K562 (cell line): Measurements from ENCODE around the gene FBXW7. TPM values are rescaled to one million over a fixed set of nuclear protein-coding genes. Genes with fewer than 3 reads are reported as not detected.

Experiments used
- BCL6 ChIP-seq: fragments of 250-450 bp; sonication (Bioruptor Pico); IDR thresholded peaks from 2 replicates; pipeline ENCODE4 v1.4.0; 2020
- FOXM1 ChIP-seq, 2 experiments: fragments of 450-650 bp in 1 of 2; sonication (generic) in 1 of 2; formaldehyde crosslinking in 1 of 2; IDR thresholded peaks; 2 replicates each; pipeline versions ENCODE4 v1.6.1 to v1.9.0; 2017 to 2022; ENCODE audit warnings: low read depth in 2 of 2, mild to moderate bottlenecking in 2 of 2, missing genetic modification reagents in 1 of 2, moderate library complexity in 1 of 2
- HDAC1 ChIP-seq, 2 experiments: fragments of 450-650 bp; IDR thresholded peaks; 2 replicates each; pipeline ENCODE4 v1.6.1; 2016 to 2017; ENCODE audit warnings: inconsistent platforms in 1 of 2, mild to moderate bottlenecking in 1 of 2, moderate library complexity in 1 of 2
- HLTF ChIP-seq: fragments of 450-650 bp; IDR thresholded peaks from 2 replicates; pipeline ENCODE4 v1.6.1; 2016
- HMG20A ChIP-seq: fragments of 450-650 bp; formaldehyde crosslinking; conservative IDR thresholded peaks from 2 replicates; pipeline ENCODE4 v1.4.0; 2020; ENCODE audit warnings: mild to moderate bottlenecking, mixed read lengths
- HNRNPL ChIP-seq: fragments of 200-400 bp; formaldehyde crosslinking; IDR thresholded peaks from 2 replicates; pipeline ENCODE4 v1.6.1; 2017; ENCODE audit warnings: low read depth, mild to moderate bottlenecking, low read length
- KLF16 ChIP-seq: IDR thresholded peaks from 2 replicates; pipeline ENCODE4 v1.6.1; 2016; ENCODE audit warnings: antibody characterized with exemption
- MEF2D ChIP-seq: conservative IDR thresholded peaks from 2 replicates; pipeline ENCODE4 v1.6.1; 2016; ENCODE audit warnings: low read depth, missing genetic modification characterization, missing compliant biosample characterization
- MTF1 ChIP-seq: fragments of 250-450 bp; sonication (Bioruptor Pico); IDR thresholded peaks from 2 replicates; pipeline ENCODE4 v1.9.0; 2021; ENCODE audit warnings: moderate library complexity, mild to moderate bottlenecking, inconsistent platforms, borderline replicate concordance
- NFIC ChIP-seq: fragments of 450-650 bp; IDR thresholded peaks from 2 replicates; pipeline ENCODE4 v1.6.1; 2017; ENCODE audit warnings: mild to moderate bottlenecking, inconsistent platforms
- OTX1 ChIP-seq: fragments of 450-650 bp; formaldehyde crosslinking; IDR thresholded peaks from 2 replicates; pipeline ENCODE4 v1.4.0; 2022; ENCODE audit warnings: mild to moderate bottlenecking
- RCOR1 ChIP-seq, 2 experiments: IDR thresholded peaks; 2 replicates each; pipeline ENCODE4 v1.6.1; 2012; ENCODE audit warnings: low read depth in 2 of 2, low read length in 2 of 2, borderline replicate concordance in 1 of 2, improper control_type of control experiment in 1 of 2
- SIRT6 ChIP-seq: IDR thresholded peaks from one replicate; pipeline ENCODE4 v1.6.1; 2012; ENCODE audit warnings: low read depth, mild to moderate bottlenecking, control low read depth, inconsistent platforms, low read length, moderate library complexity
- STAT5A ChIP-seq: IDR thresholded peaks from 2 replicates; pipeline ENCODE4 v1.6.1; 2012; ENCODE audit warnings: low read length, inconsistent platforms, borderline replicate concordance
- TCF3 ChIP-seq: sonication (generic); formaldehyde crosslinking; IDR thresholded peaks from 2 replicates; pipeline ENCODE4 v1.4.0; 2020; ENCODE audit warnings: mild to moderate bottlenecking, missing genetic modification reagents
- TOE1 ChIP-seq, 2 experiments: fragments of 450-650 bp in 1 of 2; sonication (generic) in 1 of 2; formaldehyde crosslinking in 1 of 2; IDR thresholded peaks; 2 replicates each; pipeline versions ENCODE4 v1.7.1 to v1.8.0; 2016 to 2022; ENCODE audit warnings: borderline replicate concordance in 2 of 2, mild to moderate bottlenecking in 2 of 2, antibody characterized with exemption in 1 of 2, inconsistent platforms in 1 of 2, low read depth in 1 of 2, missing genetic modification reagents in 1 of 2, moderate library complexity in 1 of 2
- ZFP1 ChIP-seq: fragments of 450-650 bp; formaldehyde crosslinking; IDR thresholded peaks from 2 replicates; pipeline ENCODE4 v1.4.0; 2020; ENCODE audit warnings: mild to moderate bottlenecking, mixed read lengths
- ZNF23 ChIP-seq: fragments of 250-450 bp; sonication (Bioruptor Pico); IDR thresholded peaks from 2 replicates; pipeline ENCODE4 v1.4.0; 2020; ENCODE audit warnings: mild to moderate bottlenecking
- ZNF253 ChIP-seq: fragments of 250-450 bp; sonication (Bioruptor Pico); conservative IDR thresholded peaks from 2 replicates; pipeline ENCODE4 v1.6.1; 2021; ENCODE audit warnings: mild to moderate bottlenecking
- ZSCAN29 ChIP-seq: fragments of 450-650 bp; IDR thresholded peaks from 2 replicates; pipeline ENCODE4 v1.6.1; 2017
- polyA plus RNA-seq, 8 experiments: library from polyadenylated mRNA; depleted of rRNA in 4 of 8; stranded (reverse) in 5 of 8; unstranded in 3 of 8; fragments of >200 nt; fragmentation: Nextera tagmentation in 2 of 8; fragmentation: Illumina TruSeq in 1 of 8; extraction: Ambion mirVana in 2 of 8; extraction: Trizol in 1 of 8; gene quantifications; 2 replicates each; pipeline versions ENCODE4 v1.2.1 to v1.2.3, GENCODE V29; 2011 to 2014; ENCODE audit warnings: inconsistent platforms in 1 of 8, missing spikeins in 1 of 8
- total RNA-seq, 7 experiments: library from RNA; depleted of rRNA in 6 of 7; stranded (reverse); fragments of >200 nt in 6 of 7; fragmentation: Illumina TruSeq in 2 of 7; extraction: Trizol in 2 of 7; gene quantifications; 2 replicates each; pipeline versions ENCODE4 v1.2.1 to v1.2.3, GENCODE V29; 2011 to 2021; ENCODE audit warnings: low replicate concordance in 1 of 7
- TF ChIP-seq, protein P1 (sequence below): fragments of 250-450 bp; sonication (Bioruptor Pico); IDR thresholded peaks from 2 replicates; pipeline ENCODE4 v1.5.0; 2021
- TF ChIP-seq, protein P2 (sequence below), 2 experiments: fragments of 450-650 bp in 1 of 2; sonication (generic) in 1 of 2; formaldehyde crosslinking in 1 of 2; IDR thresholded peaks in 1 of 2; conservative IDR thresholded peaks in 1 of 2; 2 replicates each; pipeline versions ENCODE4 v1.6.1 to v1.8.1; 2016 to 2023; ENCODE audit warnings: mild to moderate bottlenecking in 2 of 2, moderate library complexity in 2 of 2, inconsistent platforms in 1 of 2, missing genetic modification reagents in 1 of 2
- TF ChIP-seq, protein P3 (sequence below): sonication (generic); formaldehyde crosslinking; IDR thresholded peaks from 2 replicates; pipeline ENCODE4 v1.4.0; 2020; ENCODE audit warnings: mild to moderate bottlenecking, missing genetic modification reagents
- TF ChIP-seq, protein P4 (sequence below): fragments of 250-450 bp; sonication (Bioruptor Pico); IDR thresholded peaks from 2 replicates; pipeline ENCODE4 v1.5.1; 2021; ENCODE audit warnings: mild to moderate bottlenecking

FBXW7 gene
- total and polyA plus RNA-seq, 9 of the 15 experiments (the other 6 are each of a cell fraction or from before 2014, with no cell fraction given): 6.8 to 44.2 (median 16.4) TPM

DNA sequence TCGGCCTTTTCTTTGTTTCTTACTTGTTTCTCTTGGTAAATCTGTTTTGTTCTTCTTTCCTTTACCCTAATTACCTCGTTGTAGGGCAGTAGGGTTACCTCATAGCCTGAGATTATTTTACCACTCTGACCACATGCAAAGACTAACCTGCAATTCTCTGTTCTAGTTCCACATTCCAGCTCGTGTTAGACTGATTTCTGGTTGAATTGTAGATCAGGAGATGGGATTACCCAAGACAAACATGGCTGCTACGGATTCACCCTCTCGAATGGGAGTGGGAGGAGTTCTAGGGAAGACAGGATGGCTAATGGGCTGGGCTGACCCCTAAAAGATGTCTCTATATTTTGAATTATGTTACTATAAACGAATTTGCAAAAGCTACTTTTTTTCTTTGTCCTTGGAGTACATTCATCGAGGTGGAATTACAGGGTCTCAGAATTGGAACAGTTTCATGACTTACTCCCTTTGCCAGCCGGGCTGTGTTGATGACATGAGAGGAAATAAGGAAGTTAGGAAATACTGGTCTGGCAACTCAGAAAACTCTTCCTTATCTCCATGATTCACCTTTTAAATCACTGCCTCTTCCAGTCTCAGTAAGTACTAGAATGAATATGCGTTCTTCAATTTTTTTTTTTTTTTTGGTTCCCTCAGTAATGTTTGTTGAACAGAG is 36.7 kb upstream of the FBXW7 start (continued):
- TF ChIP-seq, protein P1, sequence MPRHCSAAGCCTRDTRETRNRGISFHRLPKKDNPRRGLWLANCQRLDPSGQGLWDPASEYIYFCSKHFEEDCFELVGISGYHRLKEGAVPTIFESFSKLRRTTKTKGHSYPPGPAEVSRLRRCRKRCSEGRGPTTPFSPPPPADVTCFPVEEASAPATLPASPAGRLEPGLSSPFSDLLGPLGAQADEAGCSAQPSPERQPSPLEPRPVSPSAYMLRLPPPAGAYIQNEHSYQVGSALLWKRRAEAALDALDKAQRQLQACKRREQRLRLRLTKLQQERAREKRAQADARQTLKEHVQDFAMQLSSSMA (CRISPR knock-in tag): no peak
- TF ChIP-seq FOXM1 (IDR thresholded peaks at IDR 0.05; ENCODE audit: low read depth): peak; percentile 64; the same call in 1 of the 2 replicates
- no peak for TF ChIP-seq FOXM1 (CRISPR knock-in tag; IDR thresholded peaks at IDR 0.05; ENCODE audit: low read depth)
- TF ChIP-seq SIRT6: no peak
- TF ChIP-seq HLTF: no peak
- TF ChIP-seq ZNF23 (CRISPR knock-in tag): no peak
- TF ChIP-seq BCL6 (CRISPR knock-in tag): no peak
- peak in 1 of 2 experiments; percentile 96; a peak in 2 of 4 replicates for TF ChIP-seq HDAC1 (IDR thresholded peaks at IDR 0.05)
- TF ChIP-seq HNRNPL: no peak
- TF ChIP-seq, protein P2, sequence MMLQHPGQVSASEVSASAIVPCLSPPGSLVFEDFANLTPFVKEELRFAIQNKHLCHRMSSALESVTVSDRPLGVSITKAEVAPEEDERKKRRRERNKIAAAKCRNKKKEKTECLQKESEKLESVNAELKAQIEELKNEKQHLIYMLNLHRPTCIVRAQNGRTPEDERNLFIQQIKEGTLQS (IDR thresholded peaks at IDR 0.05): peak; percentile 73; the same call in 1 of the 2 replicates
- TF ChIP-seq, protein P2 (CRISPR knock-in tag; conservative IDR thresholded peaks at IDR 0.05): no peak
- no peak for TF ChIP-seq NFIC
- TF ChIP-seq STAT5A: peak; percentile 46; the same call in 1 of the 2 replicates
- TF ChIP-seq ZFP1 (CRISPR knock-in tag): no peak
- TF ChIP-seq TCF3 (CRISPR knock-in tag): peak; percentile 81
- peak; percentile 72 for TF ChIP-seq KLF16
- TF ChIP-seq, protein P3, sequence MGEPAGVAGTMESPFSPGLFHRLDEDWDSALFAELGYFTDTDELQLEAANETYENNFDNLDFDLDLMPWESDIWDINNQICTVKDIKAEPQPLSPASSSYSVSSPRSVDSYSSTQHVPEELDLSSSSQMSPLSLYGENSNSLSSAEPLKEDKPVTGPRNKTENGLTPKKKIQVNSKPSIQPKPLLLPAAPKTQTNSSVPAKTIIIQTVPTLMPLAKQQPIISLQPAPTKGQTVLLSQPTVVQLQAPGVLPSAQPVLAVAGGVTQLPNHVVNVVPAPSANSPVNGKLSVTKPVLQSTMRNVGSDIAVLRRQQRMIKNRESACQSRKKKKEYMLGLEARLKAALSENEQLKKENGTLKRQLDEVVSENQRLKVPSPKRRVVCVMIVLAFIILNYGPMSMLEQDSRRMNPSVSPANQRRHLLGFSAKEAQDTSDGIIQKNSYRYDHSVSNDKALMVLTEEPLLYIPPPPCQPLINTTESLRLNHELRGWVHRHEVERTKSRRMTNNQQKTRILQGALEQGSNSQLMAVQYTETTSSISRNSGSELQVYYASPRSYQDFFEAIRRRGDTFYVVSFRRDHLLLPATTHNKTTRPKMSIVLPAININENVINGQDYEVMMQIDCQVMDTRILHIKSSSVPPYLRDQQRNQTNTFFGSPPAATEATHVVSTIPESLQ (CRISPR knock-in tag): no peak
- peak; percentile 95 to 100 for TF ChIP-seq RCOR1 (IDR thresholded peaks at IDR 0.05; ENCODE audit: borderline replicate concordance in 1 of 2, low read depth in 2 of 2, low read length in 2 of 2)
- no peak for TF ChIP-seq HMG20A
- no peak for TF ChIP-seq MTF1
- no peak for TF ChIP-seq ZSCAN29
- no peak for TF ChIP-seq OTX1
- TF ChIP-seq TOE1 (IDR thresholded peaks at IDR 0.05; ENCODE audit: borderline replicate concordance): no peak
- TF ChIP-seq TOE1 (CRISPR knock-in tag; IDR thresholded peaks at IDR 0.05; ENCODE audit: borderline replicate concordance, low read depth): no peak
- no peak for TF ChIP-seq ZNF253 (CRISPR knock-in tag)
- TF ChIP-seq MEF2D: no peak
- TF ChIP-seq, protein P4, sequence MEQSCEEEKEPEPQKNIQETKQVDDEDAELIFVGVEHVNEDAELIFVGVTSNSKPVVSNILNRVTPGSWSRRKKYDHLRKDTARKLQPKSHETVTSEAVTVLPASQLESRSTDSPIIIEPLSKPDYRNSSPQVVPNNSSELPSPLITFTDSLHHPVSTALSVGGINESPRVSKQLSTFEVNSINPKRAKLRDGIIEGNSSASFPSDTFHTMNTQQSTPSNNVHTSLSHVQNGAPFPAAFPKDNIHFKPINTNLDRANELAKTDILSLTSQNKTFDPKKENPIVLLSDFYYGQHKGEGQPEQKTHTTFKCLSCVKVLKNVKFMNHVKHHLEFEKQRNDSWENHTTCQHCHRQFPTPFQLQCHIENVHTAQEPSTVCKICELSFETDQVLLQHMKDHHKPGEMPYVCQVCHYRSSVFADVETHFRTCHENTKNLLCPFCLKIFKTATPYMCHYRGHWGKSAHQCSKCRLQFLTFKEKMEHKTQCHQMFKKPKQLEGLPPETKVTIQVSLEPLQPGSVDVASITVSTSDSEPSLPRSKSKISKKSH (CRISPR knock-in tag): no peak
